HEK293 (cell line): ENCODE measurements around the gene PPFIA3.
A peak's percentile ranks its signal among the peaks of the same experiment; 100 is the strongest.

Experiments
- CTCF ChIA-PET: fragments of 350-600 bp; formaldehyde crosslinking; extraction: SDS; loops from one replicate; lab custom pipeline; 2021; ENCODE audit warnings: antibody characterized with exemption; lab: Yijun Ruan, JAX
- POLR2A ChIA-PET: fragments of 300-600 bp; formaldehyde crosslinking; extraction: SDS; loops from one replicate; lab custom pipeline; 2020; ENCODE audit warnings: antibody characterized with exemption, inconsistent platforms; lab: Yijun Ruan, JAX
- H3K27ac ChIP-seq: fragments of 200-500 bp; sonication (Bioruptor generic); 2 replicates; pipeline ENCODE4 v1.5.1; 2014; ENCODE audit warnings: low read depth, low read length, control low read depth, inconsistent platforms; ENCODE audit errors: extremely low read depth
- H3K36me3 ChIP-seq, 2 experiments: fragments of 200-500 bp in 1 of 2; sonication (Bioruptor generic) in 1 of 2; 1 replicate in 1 of 2; 2 replicates in 1 of 2; pipeline ENCODE4 v1.5.1; 2014 to 2017; ENCODE audit warnings: inconsistent platforms in 2 of 2, low read length in 2 of 2; ENCODE audit not compliant: control insufficient read depth in 2 of 2, insufficient read depth in 1 of 2
- H3K4me1 ChIP-seq: fragments of 200-500 bp; sonication (Bioruptor generic); 2 replicates; pipeline ENCODE4 v1.5.1; 2014; ENCODE audit warnings: mild to moderate bottlenecking, low read length, inconsistent platforms; ENCODE audit not compliant: control insufficient read depth, insufficient read depth
- H3K4me3 ChIP-seq: 2 replicates; pipeline ENCODE4 v1.5.1; 2011; ENCODE audit warnings: low read depth, mild to moderate bottlenecking, control low read depth, low read length, moderate library complexity
- H3K9me3 ChIP-seq: fragments of 200-500 bp; sonication (Bioruptor generic); 2 replicates; pipeline ENCODE4 v1.5.1; 2014; ENCODE audit warnings: low read depth, low read length, inconsistent platforms; ENCODE audit not compliant: control insufficient read depth, insufficient read depth
- BCL11A ChIP-seq: fragments of 450-650 bp; formaldehyde crosslinking; IDR thresholded peaks from 2 replicates; pipeline ENCODE4 v1.5.1; 2016; ENCODE audit warnings: low read depth, missing biosample characterization, missing genetic modification characterization
- BCL11B ChIP-seq: fragments of 450-650 bp; formaldehyde crosslinking; IDR thresholded peaks from 2 replicates; pipeline ENCODE4 v1.5.1; 2016; ENCODE audit warnings: low read depth, missing biosample characterization, missing genetic modification characterization
- GLI4 ChIP-seq: fragments of 450-650 bp; formaldehyde crosslinking; IDR thresholded peaks from 2 replicates; pipeline ENCODE4 v1.5.1; 2016; ENCODE audit warnings: missing biosample characterization, missing genetic modification characterization
- HOXD13 ChIP-seq: sonication (generic); formaldehyde crosslinking; IDR thresholded peaks from 2 replicates; pipeline ENCODE4 v1.8.0; 2022; ENCODE audit warnings: missing genetic modification reagents, borderline replicate concordance
- IKZF3 ChIP-seq: fragments of 450-650 bp; IDR thresholded peaks from 2 replicates; pipeline ENCODE4 v1.5.0; 2018; ENCODE audit warnings: missing biosample characterization, mild to moderate bottlenecking, missing genetic modification characterization, moderate library complexity
- PRDM1 ChIP-seq: fragments of 450-650 bp; formaldehyde crosslinking; IDR thresholded peaks from 2 replicates; pipeline ENCODE4; 2016; ENCODE audit warnings: missing biosample characterization, missing genetic modification characterization
- SP3 ChIP-seq: fragments of 450-650 bp; formaldehyde crosslinking; IDR thresholded peaks from 2 replicates; pipeline ENCODE4 v1.5.1; 2016; ENCODE audit warnings: missing biosample characterization, missing genetic modification characterization
- ZBTB26 ChIP-seq: fragments of 450-650 bp; formaldehyde crosslinking; optimal IDR thresholded peaks from 2 replicates; pipeline ENCODE3; 2016; ENCODE audit warnings: missing biosample characterization, mild to moderate bottlenecking, missing genetic modification characterization
- ZBTB8A ChIP-seq: fragments of 450-650 bp; formaldehyde crosslinking; IDR thresholded peaks from 2 replicates; pipeline ENCODE4 v1.5.1; 2016; ENCODE audit warnings: missing biosample characterization, missing genetic modification characterization
- ZFP69B ChIP-seq: fragments of 450-650 bp; formaldehyde crosslinking; IDR thresholded peaks from 2 replicates; pipeline ENCODE4 v1.5.1; 2016; ENCODE audit warnings: missing biosample characterization, missing genetic modification characterization
- ZNF19 ChIP-seq: fragments of 450-650 bp; formaldehyde crosslinking; IDR thresholded peaks from 2 replicates; pipeline ENCODE4; 2016; ENCODE audit warnings: missing biosample characterization, missing genetic modification characterization, low read depth
- ZNF398 ChIP-seq: fragments of 450-650 bp; formaldehyde crosslinking; IDR thresholded peaks from 2 replicates; pipeline ENCODE4 v1.5.1; 2017; ENCODE audit warnings: missing biosample characterization, missing genetic modification characterization
- ZNF404 ChIP-seq: fragments of 450-650 bp; formaldehyde crosslinking; IDR thresholded peaks from 2 replicates; pipeline ENCODE4 v1.5.1; 2017; ENCODE audit warnings: missing biosample characterization, missing genetic modification characterization
- ZNF555 ChIP-seq: fragments of 450-650 bp; formaldehyde crosslinking; conservative IDR thresholded peaks from 2 replicates; pipeline ENCODE4 v1.5.1; 2017; ENCODE audit warnings: missing biosample characterization, mild to moderate bottlenecking, missing genetic modification characterization, inconsistent platforms
- ZNF560 ChIP-seq: fragments of 450-650 bp; formaldehyde crosslinking; IDR thresholded peaks from 2 replicates; pipeline ENCODE4 v1.5.1; 2017; ENCODE audit warnings: missing biosample characterization, missing genetic modification characterization, borderline replicate concordance
- ZNF571 ChIP-seq: fragments of 450-650 bp; formaldehyde crosslinking; IDR thresholded peaks from 2 replicates; pipeline ENCODE4 v1.5.0; 2017; ENCODE audit warnings: missing biosample characterization, missing genetic modification characterization
- ZNF639 ChIP-seq: fragments of 450-650 bp; formaldehyde crosslinking; IDR thresholded peaks from 2 replicates; pipeline ENCODE4 v1.5.1; 2016; ENCODE audit warnings: missing biosample characterization, missing genetic modification characterization
- ZNF654 ChIP-seq: fragments of 450-650 bp; formaldehyde crosslinking; IDR thresholded peaks from 2 replicates; pipeline ENCODE4 v1.5.1; 2016; ENCODE audit warnings: low read depth, missing biosample characterization, missing genetic modification characterization
- ZNF692 ChIP-seq: fragments of 450-650 bp; formaldehyde crosslinking; IDR thresholded peaks from 2 replicates; pipeline ENCODE4 v1.5.1; 2016; ENCODE audit warnings: missing biosample characterization, missing genetic modification characterization
- ZNF776 ChIP-seq: fragments of 450-650 bp; formaldehyde crosslinking; IDR thresholded peaks from 2 replicates; pipeline ENCODE4 v1.5.0; 2017; ENCODE audit warnings: missing biosample characterization, missing genetic modification characterization, borderline replicate concordance
- ZSCAN23 ChIP-seq: fragments of 450-650 bp; formaldehyde crosslinking; IDR thresholded peaks from 2 replicates; pipeline ENCODE4 v1.5.1; 2016; ENCODE audit warnings: missing biosample characterization, missing genetic modification characterization
- TF ChIP-seq, protein P1 (sequence below): fragments of 450-650 bp; formaldehyde crosslinking; IDR thresholded peaks from 2 replicates; pipeline ENCODE4 v1.5.1; 2017; ENCODE audit warnings: missing biosample characterization, missing genetic modification characterization
- TF ChIP-seq, protein P2 (sequence below): fragments of 450-650 bp; formaldehyde crosslinking; IDR thresholded peaks from 2 replicates; pipeline ENCODE4 v1.5.1; 2017; ENCODE audit warnings: missing biosample characterization, missing genetic modification characterization

The PPFIA3 gene

GRCh38 chr19:49117677-49118564 lies 1.4 kb upstream of the PPFIA3 start:
- H3K9me3 ChIP-seq = no peaks in the 10 kb centered on the region
- ChIA-PET CTCF (interaction anchor here (0.5 to 1.7 kb wide), 3 partner anchors 9 to 91 kb away, joined by 3 to 7 read pairs (median 3); no protein-coding TSS in a partner anchor), POLR2A (interaction anchor here (0.7 to 2.1 kb wide), 5 partner anchors 10 to 252 kb away, joined by 4 to 11 read pairs (median 4); no protein-coding TSS in a partner anchor)
- peak overlapping the region; percentile 82; the same call in 1 of the 2 replicates for H3K27ac ChIP-seq
- H3K4me1 ChIP-seq = peaks cover 16% of the 10 kb centered on the region
- TF ChIP-seq, protein P1, sequence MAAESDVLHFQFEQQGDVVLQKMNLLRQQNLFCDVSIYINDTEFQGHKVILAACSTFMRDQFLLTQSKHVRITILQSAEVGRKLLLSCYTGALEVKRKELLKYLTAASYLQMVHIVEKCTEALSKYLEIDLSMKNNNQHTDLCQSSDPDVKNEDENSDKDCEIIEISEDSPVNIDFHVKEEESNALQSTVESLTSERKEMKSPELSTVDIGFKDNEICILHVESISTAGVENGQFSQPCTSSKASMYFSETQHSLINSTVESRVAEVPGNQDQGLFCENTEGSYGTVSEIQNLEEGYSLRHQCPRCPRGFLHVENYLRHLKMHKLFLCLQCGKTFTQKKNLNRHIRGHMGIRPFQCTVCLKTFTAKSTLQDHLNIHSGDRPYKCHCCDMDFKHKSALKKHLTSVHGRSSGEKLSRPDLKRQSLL (tag by site-specific recombination) = peak; percentile 40; the same call in 1 of the 2 replicates
- TF ChIP-seq ZNF654 (tag by site-specific recombination) (no peak), ZFP69B (peak; percentile 65; the same call in 1 of the 2 replicates), ZNF692 (tag by site-specific recombination) (peak; percentile 73; the same call in 1 of the 2 replicates), ZNF555 (tag by site-specific recombination) (no peak), BCL11B (tag by site-specific recombination) (peak; percentile 60), HOXD13 (CRISPR knock-in tag) (no peak), IKZF3 (0 out of 2 replicates have a peak, but pooled peaks have one; percentile 27), ZNF19 (tag by site-specific recombination) (no peak), ZNF639 (tag by site-specific recombination) (no peak), ZBTB8A (tag by site-specific recombination) (no peak), ZSCAN23 (no peak), BCL11A (tag by site-specific recombination) (peak; percentile 38; the same call in 1 of the 2 replicates), GLI4 (tag by site-specific recombination) (no peak)
- TF ChIP-seq, protein P2, sequence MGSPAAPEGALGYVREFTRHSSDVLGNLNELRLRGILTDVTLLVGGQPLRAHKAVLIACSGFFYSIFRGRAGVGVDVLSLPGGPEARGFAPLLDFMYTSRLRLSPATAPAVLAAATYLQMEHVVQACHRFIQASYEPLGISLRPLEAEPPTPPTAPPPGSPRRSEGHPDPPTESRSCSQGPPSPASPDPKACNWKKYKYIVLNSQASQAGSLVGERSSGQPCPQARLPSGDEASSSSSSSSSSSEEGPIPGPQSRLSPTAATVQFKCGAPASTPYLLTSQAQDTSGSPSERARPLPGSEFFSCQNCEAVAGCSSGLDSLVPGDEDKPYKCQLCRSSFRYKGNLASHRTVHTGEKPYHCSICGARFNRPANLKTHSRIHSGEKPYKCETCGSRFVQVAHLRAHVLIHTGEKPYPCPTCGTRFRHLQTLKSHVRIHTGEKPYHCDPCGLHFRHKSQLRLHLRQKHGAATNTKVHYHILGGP = no peak
- TF ChIP-seq, all 188 proteins: peak for 6
- Histone ChIP-seq H3K36me3 (peaks cover 0 to 9% of the 10 kb centered on the region in 2 experiments; a peak in 2 of 3 replicates), H3K4me3 (peak overlapping the region; percentile 54)

- Histone ChIP-seq H3K4me3 (peak within 1 kb of the TSS; percentile 54), H3K27ac (peak within 1 kb of the TSS; percentile 82; the same call in 1 of the 2 replicates), H3K9me3 (no peaks in the 10 kb centered on the region), H3K4me1 (peaks cover 10% of the 10 kb centered on the region), H3K36me3 (peaks cover 0 to 9% of the 10 kb centered on the region in 2 experiments; a peak in 2 of 3 replicates)
- CTCF ChIA-PET = interaction anchor here (1.7 kb wide), 1 partner anchor 80 kb away, joined by 7 read pairs; no protein-coding TSS in a partner anchor
- POLR2A ChIA-PET = interaction anchor here (0.8 to 1.6 kb wide), 5 partner anchors 9 to 125 kb away, joined by 3 to 8 read pairs (median 6); partner anchors contain the start of gene RUVBL2
- TF ChIP-seq ZNF404 (tag by site-specific recombination) = 0 out of 2 replicates have a peak, but pooled peaks have one; percentile 11
- TF ChIP-seq ZNF560 (tag by site-specific recombination) = no peak
- TF ChIP-seq ZNF776 (tag by site-specific recombination) = no peak
- no peak for TF ChIP-seq ZNF571 (tag by site-specific recombination)
- peak; percentile 99 for TF ChIP-seq ZBTB26 (tag by site-specific recombination)
- TF ChIP-seq SP3 (tag by site-specific recombination) = peak; percentile 97
- TF ChIP-seq PRDM1 = no peak
- peak; percentile 57; the same call in 1 of the 2 replicates for TF ChIP-seq ZNF398
Observed at GRCh38 chr19:49118565-49119410, 556 bp upstream of the PPFIA3 start, which contains the start of gene C19orf73. C19orf73 (minus strand) TSS chr19:49119143; CDS start chr19:49119022, 121 bp downstream.
